NT2/D1 (cell line): ENCODE data around the gene RIMS4.

Source experiments
- YY1 ChIP-seq: IDR thresholded peaks from 2 replicates; pipeline ENCODE4 v1.6.1; 2011; ENCODE audit not compliant: insufficient read length, insufficient read depth
- ZNF274 ChIP-seq: IDR thresholded peaks from 2 replicates; pipeline ENCODE4 v1.6.1; 2011; ENCODE audit warnings: mild to moderate bottlenecking, low read depth, low read length

DNA sequence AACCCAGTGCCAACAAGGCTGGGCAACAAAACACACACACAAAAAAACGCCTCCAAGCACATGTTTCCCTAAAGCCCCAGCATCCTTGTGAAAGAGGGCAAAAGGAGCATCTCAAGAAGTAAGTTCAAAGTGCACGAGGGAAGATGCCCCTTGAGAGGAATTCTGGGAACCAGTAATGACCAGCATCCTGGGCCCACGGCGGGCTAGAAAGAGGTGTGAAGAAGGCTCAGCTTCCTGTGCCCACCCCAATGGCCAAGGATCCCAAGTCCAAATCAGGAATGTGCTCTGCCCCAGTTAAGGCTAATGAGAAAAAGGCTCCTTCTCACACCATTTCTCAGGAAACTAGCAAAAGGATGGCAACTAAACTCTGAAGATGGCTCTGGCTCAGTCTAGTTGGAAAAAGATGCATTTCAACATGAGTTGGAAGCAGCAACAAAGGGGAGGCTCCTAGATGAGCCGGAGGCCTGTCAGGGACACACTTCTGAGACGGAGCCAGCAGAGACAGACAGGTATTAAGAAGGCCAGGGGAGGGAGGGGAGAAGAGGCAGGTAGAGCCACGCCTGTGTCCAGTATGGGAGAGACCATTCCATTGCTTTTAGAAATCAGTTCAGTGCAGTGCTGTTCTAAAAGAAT is 3.2 kb downstream of the RIMS4 start:
- TF ChIP-seq ZNF274, result no peak
- TF ChIP-seq YY1, result no peak
